ENCODE data around the gene DDX28.

GRCh38 chr16:68009157-68009735 lies 13.8 kb downstream of the DDX28 start:
- no peak for TF ChIP-seq CTCF (IDR thresholded peaks at IDR 0.05)
- no peak for TF ChIP-seq POLR2AphosphoS5 (IDR thresholded peaks at IDR 0.05)
- TF ChIP-seq EP300 (IDR thresholded peaks at IDR 0.05): no peak
- no peak for TF ChIP-seq POLR2A (IDR thresholded peaks at IDR 0.05; ENCODE audit: low read depth)

Measured in esophagus muscularis mucosa (tissue), 4 donors.